Memory B cell (primary cell): Measurements from ENCODE around the gene BPIFB4.
"Not testable (repeated sequence)": the region's sequence is repeated elsewhere in the genome, so short reads cannot be mapped to it uniquely, and the experiment has no call there.

Experiments
- ATAC-seq: fragments of 150-1000 bp; cut with Tn5 transposase; 2 replicates; pipeline ENCODE4 v1.10.0; 2021; ENCODE audit warnings: low read depth, mild to moderate bottlenecking, moderate library complexity
- DNase-seq, 2 donors: peaks; one replicate each; pipeline ENCODE4 v3.0.0; 2022; ENCODE audit warnings: low spot score in 2 of 2
- H3K27ac Mint-ChIP-seq: one replicate; pipeline ENCODE4 v1.8.0; 2022; ENCODE audit warnings: mild to moderate bottlenecking, moderate library complexity, mixed read lengths
- H3K27me3 Mint-ChIP-seq: one replicate; pipeline ENCODE4 v1.8.0; 2022; ENCODE audit warnings: mixed read lengths
- H3K36me3 Mint-ChIP-seq: one replicate; pipeline ENCODE4 v1.8.0; 2022; ENCODE audit warnings: mild to moderate bottlenecking, mixed read lengths
- H3K4me1 Mint-ChIP-seq: one replicate; pipeline ENCODE4 v1.8.0; 2022; ENCODE audit warnings: mixed read lengths
- H3K4me3 Mint-ChIP-seq: one replicate; pipeline ENCODE4 v1.8.0; 2022; ENCODE audit warnings: mild to moderate bottlenecking, moderate library complexity, mixed read lengths
- H3K9me3 Mint-ChIP-seq: one replicate; pipeline ENCODE4 v1.8.0; 2022; ENCODE audit warnings: mixed read lengths

BPIFB4 gene

DNA sequence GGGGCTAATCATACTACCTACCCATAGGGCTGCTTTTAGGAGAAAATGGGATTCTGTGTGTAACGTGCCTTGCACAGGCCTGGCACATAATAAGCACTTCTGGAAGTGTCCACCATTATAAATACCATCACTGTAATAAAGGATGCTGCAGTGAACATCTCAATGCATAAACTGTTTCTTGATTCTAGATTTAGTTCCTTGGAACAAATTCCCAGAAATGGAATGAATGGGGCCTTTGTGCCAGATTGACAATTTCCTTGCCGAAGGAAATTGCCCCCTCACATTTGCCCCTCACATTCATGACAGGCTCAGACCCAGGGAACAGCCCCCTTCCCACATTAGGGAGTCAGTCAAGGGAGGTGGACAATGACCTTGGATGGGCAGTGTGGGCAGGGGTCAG lies 29.2 kb downstream of the BPIFB4 start:
- no peak for DNase-seq
- ATAC-seq, result no peak
- Mint-ChIP-seq H3K9me3 (no peaks in the 10 kb centered on the region), H3K4me1 (no peaks in the 10 kb centered on the region), H3K27me3 (no peaks in the 10 kb centered on the region), H3K27ac (no peak overlapping the region), H3K4me3 (no peak overlapping the region), H3K36me3 (no peaks in the 10 kb centered on the region)

GRCh38 chr20:33110147-33110825 lies 30.8 kb downstream of the BPIFB4 start:
- no peaks in the 10 kb centered on the region for H3K4me1 Mint-ChIP-seq
- no peaks in the 10 kb centered on the region for H3K27me3 Mint-ChIP-seq
- no peak overlapping the region for H3K4me3 Mint-ChIP-seq
- no peaks in the 10 kb centered on the region for H3K9me3 Mint-ChIP-seq
- no peak for DNase-seq
- no peak for ATAC-seq
- H3K27ac Mint-ChIP-seq, result no peak overlapping the region
- no peaks in the 10 kb centered on the region for H3K36me3 Mint-ChIP-seq

- Mint-ChIP-seq H3K36me3 (no peaks in the 10 kb centered on the region), H3K9me3 (no peaks in the 10 kb centered on the region), H3K4me3 (no peak overlapping the region), H3K27ac (no peak overlapping the region), H3K4me1 (no peaks in the 10 kb centered on the region), H3K27me3 (no peaks in the 10 kb centered on the region)
- DNase-seq (no peak), ATAC-seq (no peak)
Measured at GRCh38 chr20:33111306-33111705, 31.9 kb downstream of the BPIFB4 start.

DNA sequence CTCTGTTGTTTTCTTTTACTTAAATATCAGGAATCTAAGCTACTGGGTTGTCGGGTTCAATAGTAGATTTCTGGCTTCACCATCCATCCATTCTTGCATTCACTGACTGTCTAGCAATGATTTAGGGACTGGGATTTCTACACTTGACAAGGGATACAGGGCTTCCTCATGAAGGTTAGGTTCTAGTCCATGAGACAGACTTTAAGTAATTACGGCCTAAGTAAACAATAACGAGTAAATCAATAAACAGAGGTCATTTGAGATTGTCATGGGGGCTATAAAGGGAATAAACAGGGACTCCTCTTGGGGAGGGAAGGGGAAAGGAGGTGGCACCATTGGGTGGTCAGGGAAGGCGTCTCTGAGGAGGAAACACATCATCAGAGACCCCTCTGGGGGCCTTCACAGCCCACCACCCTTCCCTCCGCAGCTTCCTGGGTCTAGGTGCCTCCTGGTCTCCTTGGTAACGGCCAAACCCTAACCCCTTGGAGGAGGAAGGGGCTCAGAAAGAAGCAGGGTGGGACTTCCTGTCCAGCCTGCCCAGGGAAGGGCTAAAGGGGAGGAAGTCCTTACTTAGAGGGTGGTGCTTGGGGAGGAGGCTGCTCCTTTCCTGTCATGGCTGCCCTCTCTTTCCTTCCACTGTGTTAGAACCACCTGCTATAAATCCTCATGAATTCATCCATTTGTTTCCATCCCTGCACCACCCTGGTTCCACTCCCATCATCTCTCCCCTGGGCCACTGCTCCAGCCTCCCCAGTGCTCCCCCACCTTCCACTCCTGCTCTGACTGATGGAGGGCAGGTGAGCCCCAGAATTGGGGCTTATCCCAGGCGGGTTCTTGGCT lies 33.3 kb downstream of the BPIFB4 start:
- H3K9me3 Mint-ChIP-seq, result no peaks in the 10 kb centered on the region
- H3K36me3 Mint-ChIP-seq, result no peaks in the 10 kb centered on the region
- ATAC-seq, result no peak
- no peak for DNase-seq
- no peak overlapping the region for H3K27ac Mint-ChIP-seq
- H3K4me3 Mint-ChIP-seq, result no peak overlapping the region
- H3K27me3 Mint-ChIP-seq, result no peaks in the 10 kb centered on the region
- H3K4me1 Mint-ChIP-seq, result no peaks in the 10 kb centered on the region

- H3K4me3 Mint-ChIP-seq, result no peak overlapping the region
- H3K27ac Mint-ChIP-seq, result no peak overlapping the region
- H3K9me3 Mint-ChIP-seq, result no peaks in the 10 kb centered on the region
- DNase-seq (no peak), ATAC-seq (no peak)
- no peaks in the 10 kb centered on the region for H3K36me3 Mint-ChIP-seq
- no peaks in the 10 kb centered on the region for H3K4me1 Mint-ChIP-seq
- H3K27me3 Mint-ChIP-seq, result peaks cover 3% of the 10 kb centered on the region
Measured at GRCh38 chr20:33113387-33113908, 34.0 kb downstream of the BPIFB4 start.

DNA sequence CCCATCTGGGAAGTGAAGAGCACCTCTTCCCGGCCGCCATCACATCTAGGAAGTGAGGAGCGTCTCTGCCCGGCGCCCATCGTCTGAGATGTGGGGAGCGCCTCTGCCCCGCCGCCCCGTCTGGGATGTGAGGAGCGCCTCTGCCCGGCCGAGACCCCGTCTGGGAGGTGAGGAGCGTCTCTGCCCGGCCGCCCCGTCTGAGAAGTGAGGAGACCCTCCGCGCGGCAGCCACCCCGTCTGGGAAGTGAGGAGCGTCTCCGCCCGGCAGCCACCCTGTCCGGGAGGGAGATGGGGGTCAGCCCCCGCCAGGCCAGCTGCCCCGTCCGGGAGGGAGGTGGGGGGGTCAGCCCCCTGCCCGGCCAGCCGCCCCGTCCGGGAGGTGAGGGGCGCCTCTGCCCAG lies 36.1 kb downstream of the BPIFB4 start:
- not testable (repeated sequence) for H3K4me1 Mint-ChIP-seq, ATAC-seq, H3K27me3 Mint-ChIP-seq, H3K36me3 Mint-ChIP-seq, DNase-seq, H3K4me3 Mint-ChIP-seq, H3K27ac Mint-ChIP-seq, H3K9me3 Mint-ChIP-seq

DNA sequence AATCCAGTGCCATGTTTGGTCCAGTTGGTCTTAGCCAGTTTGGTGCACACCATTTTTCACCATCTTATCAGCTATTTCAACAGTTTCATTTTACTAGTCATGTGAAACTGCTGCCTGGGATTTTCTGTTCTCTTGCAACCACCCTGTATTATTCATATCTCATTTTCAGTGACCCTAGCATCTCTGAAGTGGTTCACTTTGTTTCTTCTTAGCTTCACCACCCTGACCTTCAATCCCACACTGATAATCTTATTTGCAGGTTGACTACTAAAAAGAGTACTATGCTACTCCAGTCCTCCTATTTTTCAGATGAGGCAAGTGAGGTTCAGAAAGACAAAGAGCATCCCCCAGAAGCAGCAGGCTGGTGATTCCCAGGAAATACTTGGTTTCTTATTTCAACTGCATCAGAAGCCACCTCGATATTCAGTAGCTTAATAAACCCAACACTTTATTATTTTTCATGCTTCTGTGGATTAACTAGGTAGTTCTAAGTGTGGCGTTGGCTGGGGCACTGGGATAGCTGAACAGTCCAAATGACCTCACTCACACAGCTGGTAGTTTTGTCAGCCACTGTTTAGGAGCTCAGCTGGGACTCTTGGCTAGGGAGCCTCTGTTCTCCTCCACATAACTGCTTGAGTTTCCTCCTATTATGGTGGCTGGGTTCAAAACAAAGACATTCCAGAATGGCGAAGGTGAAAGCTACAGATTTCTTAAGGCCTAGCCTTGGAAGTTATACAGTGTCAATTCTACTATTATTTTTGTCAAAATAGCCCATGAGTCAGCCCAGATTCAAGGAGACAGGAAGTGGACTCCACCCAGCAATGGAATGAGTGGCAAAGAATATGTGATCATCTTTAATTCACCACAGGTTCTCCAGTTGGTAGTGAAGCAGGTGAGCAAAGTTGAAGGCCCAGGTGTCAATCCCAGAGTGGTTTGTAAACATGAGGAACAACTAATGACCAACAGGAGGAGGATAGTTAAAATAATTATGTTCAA lies 40.6 kb downstream of the BPIFB4 start:
- no peak overlapping the region for H3K4me3 Mint-ChIP-seq
- DNase-seq, result no peak
- H3K9me3 Mint-ChIP-seq, result peaks cover 2% of the 10 kb centered on the region
- H3K4me1 Mint-ChIP-seq, result no peaks in the 10 kb centered on the region
- H3K27ac Mint-ChIP-seq, result no peak overlapping the region
- H3K36me3 Mint-ChIP-seq, result peaks cover 2% of the 10 kb centered on the region
- ATAC-seq, result no peak
- H3K27me3 Mint-ChIP-seq, result peaks cover 10% of the 10 kb centered on the region

GRCh38 chr20:33120934-33121333 lies 41.5 kb downstream of the BPIFB4 start:
- Mint-ChIP-seq H3K27ac (no peak overlapping the region), H3K4me3 (no peak overlapping the region), H3K36me3 (peaks cover 2% of the 10 kb centered on the region), H3K4me1 (no peaks in the 10 kb centered on the region), H3K27me3 (peaks cover 18% of the 10 kb centered on the region), H3K9me3 (peaks cover 2% of the 10 kb centered on the region)
- ATAC-seq, result no peak
- no peak for DNase-seq

- not testable (repeated sequence) for H3K27ac Mint-ChIP-seq, H3K9me3 Mint-ChIP-seq, ATAC-seq, H3K4me3 Mint-ChIP-seq, H3K36me3 Mint-ChIP-seq, H3K4me1 Mint-ChIP-seq, DNase-seq
- H3K27me3 Mint-ChIP-seq, result peaks cover 19% of the 10 kb centered on the region
Measured at GRCh38 chr20:33122297-33122696, 42.9 kb downstream of the BPIFB4 start.

GRCh38 chr20:33124261-33124660 lies 44.8 kb downstream of the BPIFB4 start:
- no peak for ATAC-seq
- DNase-seq, result no peak
- H3K4me3 Mint-ChIP-seq, result no peak overlapping the region
- peaks cover 17% of the 10 kb centered on the region for H3K27me3 Mint-ChIP-seq
- H3K9me3 Mint-ChIP-seq, result peaks cover 2% of the 10 kb centered on the region
- no peaks in the 10 kb centered on the region for H3K4me1 Mint-ChIP-seq
- no peak overlapping the region for H3K27ac Mint-ChIP-seq
- H3K36me3 Mint-ChIP-seq, result peaks cover 2% of the 10 kb centered on the region

DNA sequence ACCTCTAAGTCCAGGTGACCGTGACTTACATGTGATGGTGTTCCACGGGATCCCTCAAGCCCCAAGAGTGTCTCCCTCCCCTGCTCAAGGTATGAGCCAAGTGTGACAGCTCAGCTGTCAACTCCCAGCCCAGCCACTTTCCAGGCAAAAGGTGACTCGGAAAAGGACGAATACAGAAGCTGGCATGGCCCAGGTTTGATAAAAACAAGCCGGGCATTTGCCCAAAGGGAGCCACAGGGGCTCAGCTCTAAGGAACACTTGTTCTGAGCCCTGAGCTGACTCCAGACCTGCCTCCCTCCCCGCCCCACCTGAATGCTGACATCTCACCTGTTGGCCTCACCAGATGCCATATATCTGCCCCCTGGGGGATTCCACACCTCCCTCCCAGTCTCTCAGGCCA lies 45.6 kb downstream of the BPIFB4 start:
- Mint-ChIP-seq H3K9me3 (peaks cover 2% of the 10 kb centered on the region), H3K4me3 (no peak overlapping the region), H3K27me3 (peaks cover 20% of the 10 kb centered on the region), H3K36me3 (peaks cover 2% of the 10 kb centered on the region), H3K27ac (no peak overlapping the region), H3K4me1 (no peaks in the 10 kb centered on the region)
- ATAC-seq (no peak), DNase-seq (no peak)

GRCh38 chr20:33125983-33126382 lies 46.5 kb downstream of the BPIFB4 start:
- Mint-ChIP-seq H3K36me3 (no peaks in the 10 kb centered on the region), H3K27me3 (peaks cover 20% of the 10 kb centered on the region), H3K27ac (no peak overlapping the region), H3K9me3 (no peaks in the 10 kb centered on the region), H3K4me1 (no peaks in the 10 kb centered on the region), H3K4me3 (no peak overlapping the region)
- no peak for DNase-seq
- ATAC-seq, result no peak

DNA sequence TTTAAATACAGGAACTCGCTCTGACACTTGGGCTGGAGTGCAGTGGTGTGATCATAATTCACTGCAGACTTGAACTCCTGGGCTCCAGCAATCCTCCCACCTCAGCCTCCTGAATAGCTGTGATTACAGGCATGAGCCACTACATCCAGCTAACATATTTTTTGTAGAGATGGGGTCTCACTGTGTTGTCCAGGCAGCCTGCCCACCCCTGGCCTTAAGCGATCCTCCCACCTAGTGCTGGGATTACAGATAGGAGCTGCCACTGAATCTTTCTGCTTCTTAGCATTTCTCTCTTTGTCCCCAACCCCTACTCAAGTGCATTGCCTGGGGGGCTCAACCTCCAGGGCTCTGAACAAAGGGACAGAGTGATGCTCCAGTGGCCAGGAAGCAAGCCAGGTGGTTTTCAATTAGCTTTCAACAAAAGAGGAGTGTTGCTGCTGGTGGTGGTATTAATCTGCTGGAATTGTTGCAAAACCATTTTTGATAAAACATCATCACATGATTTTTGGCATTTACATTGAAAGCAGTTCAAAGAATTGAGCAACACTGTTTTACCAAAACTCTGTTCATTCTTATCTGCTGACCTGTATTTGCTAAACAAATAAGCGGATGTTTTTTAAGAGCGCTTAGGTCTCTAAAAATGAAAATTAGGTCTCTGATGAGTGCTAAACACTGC lies 48.1 kb downstream of the BPIFB4 start:
- DNase-seq, result no peak
- no peak overlapping the region for H3K4me3 Mint-ChIP-seq

More for the DNA sequence above, 48.1 kb downstream of the BPIFB4 start:
- Mint-ChIP-seq H3K27ac (no peak overlapping the region), H3K4me1 (no peaks in the 10 kb centered on the region), H3K36me3 (no peaks in the 10 kb centered on the region), H3K27me3 (peaks cover 19% of the 10 kb centered on the region), H3K9me3 (no peaks in the 10 kb centered on the region)
- no peak for ATAC-seq
